ENCODE data around the gene PCF11. TPM values are rescaled to one million over a fixed set of nuclear protein-coding genes. Genes with fewer than 3 reads are reported as not detected.

Gene PCF11
- total and polyA plus RNA-seq, 2 of the 13 experiments (the other 11 are each of a cell fraction or from before 2014, with no cell fraction given) = 40.3 to 47.7 TPM

DNA sequence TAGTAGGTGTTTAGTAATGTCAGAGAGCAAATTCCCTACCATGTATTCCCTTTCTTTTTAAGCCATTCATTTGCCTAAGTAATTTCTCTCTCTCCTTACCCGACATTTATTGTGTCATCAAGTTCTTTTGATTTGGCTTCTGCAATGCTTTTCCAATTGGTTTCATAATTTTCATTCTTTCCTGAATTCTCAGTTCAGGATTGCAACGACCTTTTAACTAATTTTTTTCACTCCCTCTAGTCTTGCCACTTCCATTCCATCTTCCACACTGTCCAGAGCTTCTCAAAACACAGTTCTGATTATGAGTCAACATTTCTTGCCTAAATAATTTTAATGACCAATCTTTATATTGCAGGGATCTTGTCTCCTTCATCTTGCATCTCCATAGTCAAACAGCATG lies 44.0 kb upstream of the PCF11 start (continued):
- TF ChIP-seq, protein P1, sequence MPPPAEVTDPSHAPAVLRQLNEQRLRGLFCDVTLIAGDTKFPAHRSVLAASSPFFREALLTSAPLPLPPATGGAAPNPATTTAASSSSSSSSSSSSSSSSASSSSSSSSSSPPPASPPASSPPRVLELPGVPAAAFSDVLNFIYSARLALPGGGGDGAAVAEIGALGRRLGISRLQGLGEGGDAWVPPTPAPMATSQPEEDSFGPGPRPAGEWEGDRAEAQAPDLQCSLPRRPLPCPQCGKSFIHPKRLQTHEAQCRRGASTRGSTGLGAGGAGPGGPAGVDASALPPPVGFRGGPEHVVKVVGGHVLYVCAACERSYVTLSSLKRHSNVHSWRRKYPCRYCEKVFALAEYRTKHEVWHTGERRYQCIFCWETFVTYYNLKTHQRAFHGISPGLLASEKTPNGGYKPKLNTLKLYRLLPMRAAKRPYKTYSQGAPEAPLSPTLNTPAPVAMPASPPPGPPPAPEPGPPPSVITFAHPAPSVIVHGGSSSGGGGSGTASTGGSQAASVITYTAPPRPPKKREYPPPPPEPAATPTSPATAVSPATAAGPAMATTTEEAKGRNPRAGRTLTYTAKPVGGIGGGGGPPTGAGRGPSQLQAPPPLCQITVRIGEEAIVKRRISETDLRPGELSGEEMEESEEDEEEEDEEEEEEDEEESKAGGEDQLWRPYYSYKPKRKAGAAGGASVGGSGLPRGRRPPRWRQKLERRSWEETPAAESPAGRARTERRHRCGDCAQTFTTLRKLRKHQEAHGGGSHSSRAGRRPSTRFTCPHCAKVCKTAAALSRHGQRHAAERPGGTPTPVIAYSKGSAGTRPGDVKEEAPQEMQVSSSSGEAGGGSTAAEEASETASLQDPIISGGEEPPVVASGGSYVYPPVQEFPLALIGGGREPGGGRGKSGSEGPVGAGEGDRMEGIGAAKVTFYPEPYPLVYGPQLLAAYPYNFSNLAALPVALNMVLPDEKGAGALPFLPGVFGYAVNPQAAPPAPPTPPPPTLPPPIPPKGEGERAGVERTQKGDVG (CRISPR knock-in tag; IDR thresholded peaks at IDR 0.05; ENCODE audit: borderline replicate concordance) = no peak
- TF ChIP-seq, protein P2, sequence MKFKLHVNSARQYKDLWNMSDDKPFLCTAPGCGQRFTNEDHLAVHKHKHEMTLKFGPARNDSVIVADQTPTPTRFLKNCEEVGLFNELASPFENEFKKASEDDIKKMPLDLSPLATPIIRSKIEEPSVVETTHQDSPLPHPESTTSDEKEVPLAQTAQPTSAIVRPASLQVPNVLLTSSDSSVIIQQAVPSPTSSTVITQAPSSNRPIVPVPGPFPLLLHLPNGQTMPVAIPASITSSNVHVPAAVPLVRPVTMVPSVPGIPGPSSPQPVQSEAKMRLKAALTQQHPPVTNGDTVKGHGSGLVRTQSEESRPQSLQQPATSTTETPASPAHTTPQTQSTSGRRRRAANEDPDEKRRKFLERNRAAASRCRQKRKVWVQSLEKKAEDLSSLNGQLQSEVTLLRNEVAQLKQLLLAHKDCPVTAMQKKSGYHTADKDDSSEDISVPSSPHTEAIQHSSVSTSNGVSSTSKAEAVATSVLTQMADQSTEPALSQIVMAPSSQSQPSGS (CRISPR knock-in tag; IDR thresholded peaks at IDR 0.05) = no peak
- TF ChIP-seq ZNF33B (CRISPR knock-in tag; IDR thresholded peaks at IDR 0.05) = no peak
- TF ChIP-seq ZNF264 (CRISPR knock-in tag; IDR thresholded peaks at IDR 0.05) = no peak
- no peak for TF ChIP-seq ADNP (CRISPR knock-in tag; IDR thresholded peaks at IDR 0.05)

DNA sequence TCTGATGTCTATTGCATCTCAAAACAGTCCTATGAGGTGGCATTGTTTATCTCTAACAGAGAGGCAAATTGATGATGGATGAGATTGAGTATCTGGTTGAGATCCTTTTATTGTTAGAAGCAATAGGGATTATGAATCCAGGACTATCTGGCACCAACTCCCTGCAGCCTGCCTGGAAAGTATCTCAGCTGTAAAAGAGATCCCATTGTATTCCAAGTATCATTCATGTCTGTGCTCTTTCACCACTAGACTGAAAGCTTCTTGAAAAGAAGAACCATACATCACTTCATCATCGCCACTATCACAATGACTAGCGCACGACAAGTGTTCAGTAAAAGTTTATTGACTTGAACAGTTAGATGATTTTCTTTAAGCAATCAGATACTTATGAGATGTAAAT lies 41.9 kb upstream of the PCF11 start:
- CTCF ChIA-PET (ENCODE audit: low intra/inter-chr PET ratio, low total read pairs) = no interaction called here
- POLR2A ChIA-PET = interaction anchor here (0.6 to 1.7 kb wide), 5 partner anchors 19 to 109 kb away, joined by 3 to 13 read pairs (median 3); partner anchors contain the start of genes PCF11 and RAB30
- TF ChIP-seq ZNF678 (CRISPR knock-in tag; IDR thresholded peaks at IDR 0.05) (no peak), RXRB (CRISPR knock-in tag; IDR thresholded peaks at IDR 0.05; ENCODE audit: borderline replicate concordance) (no peak), ZBTB3 (CRISPR knock-in tag; IDR thresholded peaks at IDR 0.05; ENCODE audit: borderline replicate concordance, low read depth) (no peak), ZNF20 (CRISPR knock-in tag; IDR thresholded peaks at IDR 0.05) (no peak), RCOR2 (CRISPR knock-in tag; IDR thresholded peaks at IDR 0.05) (no peak), ZNF761 (CRISPR knock-in tag; conservative IDR thresholded peaks at IDR 0.05) (no peak), ZNF772 (CRISPR knock-in tag; IDR thresholded peaks at IDR 0.05) (no peak), MEIS1 (CRISPR knock-in tag; IDR thresholded peaks at IDR 0.05; ENCODE audit: borderline replicate concordance) (no peak), ZNF430 (CRISPR knock-in tag; IDR thresholded peaks at IDR 0.05) (no peak), MED8 (CRISPR knock-in tag; IDR thresholded peaks at IDR 0.05; ENCODE audit: insufficient replicate concordance) (no peak)
- TF ChIP-seq, protein P3, sequence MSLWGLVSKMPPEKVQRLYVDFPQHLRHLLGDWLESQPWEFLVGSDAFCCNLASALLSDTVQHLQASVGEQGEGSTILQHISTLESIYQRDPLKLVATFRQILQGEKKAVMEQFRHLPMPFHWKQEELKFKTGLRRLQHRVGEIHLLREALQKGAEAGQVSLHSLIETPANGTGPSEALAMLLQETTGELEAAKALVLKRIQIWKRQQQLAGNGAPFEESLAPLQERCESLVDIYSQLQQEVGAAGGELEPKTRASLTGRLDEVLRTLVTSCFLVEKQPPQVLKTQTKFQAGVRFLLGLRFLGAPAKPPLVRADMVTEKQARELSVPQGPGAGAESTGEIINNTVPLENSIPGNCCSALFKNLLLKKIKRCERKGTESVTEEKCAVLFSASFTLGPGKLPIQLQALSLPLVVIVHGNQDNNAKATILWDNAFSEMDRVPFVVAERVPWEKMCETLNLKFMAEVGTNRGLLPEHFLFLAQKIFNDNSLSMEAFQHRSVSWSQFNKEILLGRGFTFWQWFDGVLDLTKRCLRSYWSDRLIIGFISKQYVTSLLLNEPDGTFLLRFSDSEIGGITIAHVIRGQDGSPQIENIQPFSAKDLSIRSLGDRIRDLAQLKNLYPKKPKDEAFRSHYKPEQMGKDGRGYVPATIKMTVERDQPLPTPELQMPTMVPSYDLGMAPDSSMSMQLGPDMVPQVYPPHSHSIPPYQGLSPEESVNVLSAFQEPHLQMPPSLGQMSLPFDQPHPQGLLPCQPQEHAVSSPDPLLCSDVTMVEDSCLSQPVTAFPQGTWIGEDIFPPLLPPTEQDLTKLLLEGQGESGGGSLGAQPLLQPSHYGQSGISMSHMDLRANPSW (CRISPR knock-in tag; IDR thresholded peaks at IDR 0.05; ENCODE audit: borderline replicate concordance) = no peak

More for the DNA sequence above, 41.9 kb upstream of the PCF11 start:
- no TSS peak for BruUV-seq (replicated peaks)
- intact Hi-C loops (cut with micrococcal nuclease; ENCODE audit: unreplicated experiment) = loop anchor here (1.0 to 5.0 kb wide), 2 partner anchors 22 to 43 kb away; partner anchors contain the start of gene RAB30
- peaks cover 48% of the 10 kb centered on the region for H3K4me1 ChIP-seq (ENCODE audit: insufficient read depth, low read length)
- FAIRE-seq (no peak), DNase-seq (ENCODE audit: low spot score) (no peak), ATAC-seq (peak; percentile 14; the same call in 1 of the 3 replicates)
- WGBS (ENCODE audit: low lambda C conversion rate) = 54% methylated on average over 3 of the region's 3 CpGs
- no peaks in the 10 kb centered on the region for H3K36me3 ChIP-seq (replicated peaks in 1 of 2; ENCODE audit: control insufficient read depth in 1 of 2, insufficient read depth in 2 of 2, low read length in 2 of 2)
- H3K4me3 ChIP-seq (replicated peaks in 1 of 3; ENCODE audit: insufficient read depth in 1 of 3, low read depth in 2 of 3, low read length in 3 of 3) = peak overlapping the region in 1 of 3 experiments; percentile 47; a peak in 1 of 6 replicates
- no peaks in the 10 kb centered on the region for H3K9me3 ChIP-seq (ENCODE audit: low read length)
- no peaks in the 10 kb centered on the region for H4K20me1 ChIP-seq (ENCODE audit: insufficient read depth, low read length)
- peak overlapping the region; percentile 87 for H3K4me2 ChIP-seq (ENCODE audit: low read depth, low read length)
- in situ Hi-C loops (cut with HindIII; ENCODE audit: extremely low pct_ligation_motif_present, low pct_unique_long_range_greater_than_20kb) = no loop called here
- H3K9ac ChIP-seq (ENCODE audit: insufficient read depth, low read depth, low read length) = no peak overlapping the region
- no peaks in the 10 kb centered on the region for H3K79me2 ChIP-seq (ENCODE audit: insufficient read depth, low read length)
- H3K27me3 ChIP-seq (ENCODE audit: control insufficient read depth in 1 of 2, insufficient read depth in 2 of 2, low read length in 2 of 2) = no peaks in the 10 kb centered on the region
- peak overlapping the region; percentile 39 for H2AFZ ChIP-seq (ENCODE audit: low read length)
- H3K27ac ChIP-seq (ENCODE audit: extremely low read length, insufficient read depth, low read length) = no peak overlapping the region
